ENCODE results near the gene SIX1. TPM values are rescaled to one million over a fixed set of nuclear protein-coding genes. Genes with fewer than 3 reads are reported as not detected.

The SIX1 gene
- total RNA-seq, 3 donors from 2014 or later (not counting 1 experiment from before 2014, with no cell fraction given): not detected

DNA sequence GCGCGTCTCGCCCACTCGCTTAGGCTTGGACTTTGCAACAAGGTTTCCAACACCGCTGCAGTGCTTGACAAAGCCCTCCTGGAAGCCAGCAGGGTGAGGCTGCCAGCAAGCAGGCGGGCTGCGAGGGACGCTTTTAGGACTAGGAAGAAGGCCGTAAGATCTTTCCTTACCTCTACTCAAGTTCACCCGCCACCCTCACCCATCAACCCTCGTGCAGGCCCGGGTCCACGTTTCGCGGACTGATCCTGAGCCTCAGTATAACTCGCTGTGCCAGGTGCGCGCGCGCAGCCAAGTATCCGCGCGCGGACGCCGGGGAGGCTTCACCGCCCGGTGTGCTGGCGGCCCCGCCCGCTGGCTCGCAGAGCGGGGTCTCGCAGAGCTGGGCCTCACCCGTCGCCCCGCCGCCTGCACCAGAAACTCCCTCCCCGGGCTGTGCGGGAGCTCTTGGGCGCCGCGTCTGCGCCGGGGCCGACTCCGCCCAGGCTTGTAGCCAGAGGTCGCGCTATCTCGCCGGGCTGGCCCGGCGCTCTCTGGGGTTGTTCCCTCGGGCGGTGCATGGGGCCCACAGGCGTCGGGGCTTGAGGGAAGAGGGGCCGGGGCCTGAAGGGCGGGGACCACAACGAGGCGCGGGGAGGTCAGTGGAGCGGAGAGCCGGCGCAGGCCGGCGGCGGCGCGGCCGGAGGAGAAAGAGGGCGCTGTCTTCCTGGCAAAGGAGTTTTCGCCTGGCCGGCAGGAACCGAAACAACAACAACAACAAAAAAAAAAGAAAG, 7.6 kb upstream of the SIX1 start:
- Histone ChIP-seq H3K36me3 (ENCODE audit: control insufficient read depth, insufficient read depth, low read length) (no peaks in the 10 kb centered on the region), H3K4me1 (ENCODE audit: control insufficient read depth, insufficient read depth, low read length) (peaks cover 37% of the 10 kb centered on the region), H3K9me3 (ENCODE audit: control insufficient read depth, insufficient read depth, low read length) (peaks cover 4% of the 10 kb centered on the region), H3K27me3 (ENCODE audit: control insufficient read depth, insufficient read depth, low read length) (peaks cover 58% of the 10 kb centered on the region), H3K4me3 (ENCODE audit: low read length) (peak overlapping the region; percentile 39), H3K27ac (ENCODE audit: low read length) (no peak overlapping the region)
- intact Hi-C loops (cut with micrococcal nuclease): no loop called here
- DNase-seq: no peak
- H3K36me3 Mint-ChIP-seq: no peaks in the 10 kb centered on the region
- no peak overlapping the region for H3K27ac Mint-ChIP-seq
- TF ChIP-seq, protein P1, sequence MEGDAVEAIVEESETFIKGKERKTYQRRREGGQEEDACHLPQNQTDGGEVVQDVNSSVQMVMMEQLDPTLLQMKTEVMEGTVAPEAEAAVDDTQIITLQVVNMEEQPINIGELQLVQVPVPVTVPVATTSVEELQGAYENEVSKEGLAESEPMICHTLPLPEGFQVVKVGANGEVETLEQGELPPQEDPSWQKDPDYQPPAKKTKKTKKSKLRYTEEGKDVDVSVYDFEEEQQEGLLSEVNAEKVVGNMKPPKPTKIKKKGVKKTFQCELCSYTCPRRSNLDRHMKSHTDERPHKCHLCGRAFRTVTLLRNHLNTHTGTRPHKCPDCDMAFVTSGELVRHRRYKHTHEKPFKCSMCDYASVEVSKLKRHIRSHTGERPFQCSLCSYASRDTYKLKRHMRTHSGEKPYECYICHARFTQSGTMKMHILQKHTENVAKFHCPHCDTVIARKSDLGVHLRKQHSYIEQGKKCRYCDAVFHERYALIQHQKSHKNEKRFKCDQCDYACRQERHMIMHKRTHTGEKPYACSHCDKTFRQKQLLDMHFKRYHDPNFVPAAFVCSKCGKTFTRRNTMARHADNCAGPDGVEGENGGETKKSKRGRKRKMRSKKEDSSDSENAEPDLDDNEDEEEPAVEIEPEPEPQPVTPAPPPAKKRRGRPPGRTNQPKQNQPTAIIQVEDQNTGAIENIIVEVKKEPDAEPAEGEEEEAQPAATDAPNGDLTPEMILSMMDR (IDR thresholded peaks at IDR 0.05): no peak
- WGBS (ENCODE audit: insufficient coverage): 2% methylated on average over 74 of the region's 75 CpGs
- peaks cover 72% of the 10 kb centered on the region in 2 donors for H3K27me3 Mint-ChIP-seq (ENCODE audit: low read depth in 2 of 2)
- no peaks in the 10 kb centered on the region for H3K9me3 Mint-ChIP-seq
- ATAC-seq: peak; percentile 38 to 69 (median 52)
- H3K4me1 Mint-ChIP-seq: peaks cover 31 to 37% of the 10 kb centered on the region in 2 donors
- peak overlapping the region; percentile 90 for H3K4me3 Mint-ChIP-seq

DNA sequence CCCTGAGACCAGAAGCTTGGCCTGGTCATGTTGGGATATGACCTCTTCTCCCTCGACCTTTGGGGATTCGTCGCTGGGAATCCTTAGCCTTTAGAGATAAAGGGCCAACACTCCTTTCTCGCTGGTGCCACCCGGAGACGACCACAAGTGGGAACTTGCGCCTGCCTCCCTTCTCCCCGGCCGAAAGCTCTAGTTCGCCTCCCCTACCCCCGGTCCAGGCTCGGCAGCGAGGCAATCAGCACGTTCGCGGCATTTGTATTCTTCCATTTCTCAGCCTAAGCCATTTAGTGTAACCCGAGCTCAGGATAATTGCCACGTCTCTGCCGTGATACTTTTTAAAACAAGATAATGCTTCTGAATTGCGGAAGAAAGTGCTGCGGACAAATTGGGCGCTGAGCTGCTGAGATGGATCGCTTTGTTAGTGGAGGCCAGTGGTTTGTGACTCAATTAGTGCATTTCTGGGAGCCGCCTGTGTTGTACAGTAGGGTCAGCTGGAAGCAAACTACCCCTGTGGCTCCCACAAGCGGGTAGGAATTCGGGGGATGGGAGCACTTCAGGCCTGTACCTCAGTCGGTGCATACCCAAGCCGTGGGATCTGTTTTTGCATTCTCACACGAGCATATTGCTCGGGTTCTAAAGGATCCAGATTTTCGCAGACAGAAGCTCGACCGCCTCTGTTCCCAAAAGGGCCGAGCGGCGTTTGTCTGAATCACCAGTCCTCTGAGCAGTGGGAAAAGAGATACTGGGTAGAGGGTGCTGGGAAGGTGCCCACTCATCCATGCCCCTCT, 6.8 kb upstream of the SIX1 start:
- TF ChIP-seq, protein P1 (IDR thresholded peaks at IDR 0.05): no peak
- no peaks in the 10 kb centered on the region for H3K36me3 Mint-ChIP-seq
- H3K36me3 ChIP-seq (ENCODE audit: control insufficient read depth, insufficient read depth, low read length): no peaks in the 10 kb centered on the region
- no peak overlapping the region for H3K27ac Mint-ChIP-seq
- H3K4me3 ChIP-seq (ENCODE audit: low read length): no peak overlapping the region
- H3K9me3 Mint-ChIP-seq: no peaks in the 10 kb centered on the region
- H3K27me3 Mint-ChIP-seq (ENCODE audit: low read depth in 2 of 2): peaks cover 71 to 72% of the 10 kb centered on the region in 2 donors
- peak overlapping the region; percentile 74 for H3K4me3 Mint-ChIP-seq
- H3K27ac ChIP-seq (ENCODE audit: low read length): no peak overlapping the region
- 5% methylated on average over 36 of the region's 36 CpGs for WGBS (ENCODE audit: insufficient coverage)
- H3K4me1 ChIP-seq (ENCODE audit: control insufficient read depth, insufficient read depth, low read length): peaks cover 37% of the 10 kb centered on the region
- H3K9me3 ChIP-seq (ENCODE audit: control insufficient read depth, insufficient read depth, low read length): peaks cover 4% of the 10 kb centered on the region
- DNase-seq (no peak), ATAC-seq (no peak)
- peaks cover 54% of the 10 kb centered on the region for H3K27me3 ChIP-seq (ENCODE audit: control insufficient read depth, insufficient read depth, low read length)
- intact Hi-C loops (cut with micrococcal nuclease): no loop called here
- H3K4me1 Mint-ChIP-seq: peaks cover 34 to 43% of the 10 kb centered on the region in 2 donors

DNA sequence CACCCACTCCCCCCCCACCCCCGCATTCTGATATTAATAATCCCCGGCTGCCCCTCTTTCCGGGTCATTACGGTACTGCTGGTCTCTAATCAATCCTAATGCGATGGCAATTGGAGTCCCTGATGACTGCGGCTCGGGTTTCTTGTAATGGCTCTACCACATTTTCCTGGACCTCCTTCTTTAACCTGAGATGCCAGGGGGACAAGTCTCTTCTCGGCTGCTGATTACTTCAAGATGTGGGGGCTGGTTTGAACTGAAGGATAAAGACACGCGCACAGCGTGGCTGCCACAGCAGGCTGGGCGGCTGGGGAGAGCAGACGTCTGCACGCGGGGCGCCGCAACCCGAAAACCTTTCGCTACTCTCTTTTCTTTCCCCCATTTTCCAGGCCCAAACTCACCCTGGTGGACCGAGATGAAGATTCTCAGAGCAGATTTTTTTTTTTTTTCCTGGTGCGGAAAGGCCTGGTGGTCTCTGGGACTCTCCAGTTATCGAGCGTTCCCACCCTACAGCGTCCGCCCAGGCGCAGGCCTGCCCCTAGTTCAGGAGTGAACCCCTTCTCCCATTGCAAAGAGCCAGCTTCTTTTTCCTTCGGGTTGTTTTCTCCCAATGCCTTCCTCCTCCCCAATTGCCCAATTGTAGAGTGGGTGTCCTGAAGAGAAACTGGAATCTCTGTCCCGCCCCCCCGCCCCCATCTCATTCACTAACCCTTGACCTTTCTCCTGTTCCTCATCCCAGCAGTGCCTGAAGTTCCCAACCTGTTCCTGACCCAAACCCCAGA, 6.0 kb upstream of the SIX1 start:
- H3K4me3 ChIP-seq (ENCODE audit: low read length): no peak overlapping the region
- no peaks in the 10 kb centered on the region for H3K9me3 Mint-ChIP-seq
- peaks cover 4% of the 10 kb centered on the region for H3K9me3 ChIP-seq (ENCODE audit: control insufficient read depth, insufficient read depth, low read length)
- TF ChIP-seq, protein P1 (IDR thresholded peaks at IDR 0.05): no peak
- 12% methylated on average over 25 of the region's 29 CpGs for WGBS (ENCODE audit: insufficient coverage)
- ATAC-seq: no peak
- no peaks in the 10 kb centered on the region for H3K36me3 Mint-ChIP-seq
- H3K27ac Mint-ChIP-seq: no peak overlapping the region
- H3K27me3 Mint-ChIP-seq (ENCODE audit: low read depth in 2 of 2): peaks cover 74 to 79% of the 10 kb centered on the region in 2 donors
- DNase-seq: no peak
- H3K4me1 Mint-ChIP-seq: peaks cover 35 to 43% of the 10 kb centered on the region in 2 donors
- no peaks in the 10 kb centered on the region for H3K36me3 ChIP-seq (ENCODE audit: control insufficient read depth, insufficient read depth, low read length)
- H3K27me3 ChIP-seq (ENCODE audit: control insufficient read depth, insufficient read depth, low read length): peaks cover 55% of the 10 kb centered on the region
- H3K4me3 Mint-ChIP-seq: peak overlapping the region; percentile 74
- intact Hi-C loops (cut with micrococcal nuclease): no loop called here
- H3K27ac ChIP-seq (ENCODE audit: low read length): no peak overlapping the region
- peaks cover 37% of the 10 kb centered on the region for H3K4me1 ChIP-seq (ENCODE audit: control insufficient read depth, insufficient read depth, low read length)
